ENCODE data around the gene RPS27A. TPM values are rescaled to one million over a fixed set of nuclear protein-coding genes. Genes with fewer than 3 reads are reported as not detected.
"Not testable (repeated sequence)": the region's sequence is repeated elsewhere in the genome, so short reads cannot be mapped to it uniquely, and the experiment has no call there.

Gene RPS27A
- total RNA-seq, 4 donors from 2014 or later = 1,078 to 1,927 (median 1,496) TPM

DNA sequence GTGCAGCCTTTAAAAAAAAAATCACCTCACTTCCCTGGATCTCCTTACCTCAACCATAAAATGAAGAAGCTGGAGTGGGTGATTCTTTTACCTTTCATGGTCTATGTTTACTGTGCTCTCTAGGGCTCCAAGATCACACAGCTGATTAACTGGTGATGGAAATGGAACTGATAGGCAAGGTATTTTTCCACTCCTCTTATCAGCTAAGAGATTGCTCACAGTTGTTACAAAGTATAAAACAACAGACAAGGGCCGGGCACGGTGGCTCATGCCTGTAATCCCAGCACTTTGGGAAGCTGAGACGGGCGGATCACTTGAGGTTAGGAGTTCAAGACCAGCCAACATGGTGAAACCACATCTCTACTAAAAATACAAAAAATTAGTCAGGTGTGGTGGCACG is 14.5 kb downstream of the RPS27A start:
- intact Hi-C loops (cut with DNase I; ENCODE audit: low total_unique reads) = no loop called here
- TF ChIP-seq POLR2A (IDR thresholded peaks at IDR 0.05) (no peak), CTCF (IDR thresholded peaks at IDR 0.05) (no peak)
- WGBS, 2 donors = 93 to 94% methylated on average over 5 of the region's 5 CpGs
- no peak overlapping the region for H3K4me3 ChIP-seq (ENCODE audit: low read depth, poor library complexity, severe bottlenecking)
- DNase-seq (ENCODE audit: low spot score in 2 of 2) = no peak

- no peak for DNase-seq (ENCODE audit: low spot score in 2 of 2)
- TF ChIP-seq CTCF (IDR thresholded peaks at IDR 0.05) (no peak), POLR2A (IDR thresholded peaks at IDR 0.05) (no peak)
- no peak overlapping the region for H3K4me3 ChIP-seq (ENCODE audit: low read depth, poor library complexity, severe bottlenecking)
- intact Hi-C loops (cut with DNase I; ENCODE audit: low total_unique reads) = no loop called here
- 88 to 90% methylated on average over 3 of the region's 3 CpGs for WGBS, 2 donors
Observed at GRCh38 chr2:55252832-55253231, 20.3 kb downstream of the RPS27A start.

GRCh38 chr2:55259586-55259985 is 27.1 kb downstream of the RPS27A start:
- H3K4me3 ChIP-seq (ENCODE audit: low read depth, poor library complexity, severe bottlenecking); intact Hi-C loops (cut with DNase I; ENCODE audit: low total_unique reads); DNase-seq (ENCODE audit: low spot score in 2 of 2): not testable (repeated sequence)
- WGBS, 2 donors = 91 to 93% methylated on average over 3 of the region's 3 CpGs

DNA sequence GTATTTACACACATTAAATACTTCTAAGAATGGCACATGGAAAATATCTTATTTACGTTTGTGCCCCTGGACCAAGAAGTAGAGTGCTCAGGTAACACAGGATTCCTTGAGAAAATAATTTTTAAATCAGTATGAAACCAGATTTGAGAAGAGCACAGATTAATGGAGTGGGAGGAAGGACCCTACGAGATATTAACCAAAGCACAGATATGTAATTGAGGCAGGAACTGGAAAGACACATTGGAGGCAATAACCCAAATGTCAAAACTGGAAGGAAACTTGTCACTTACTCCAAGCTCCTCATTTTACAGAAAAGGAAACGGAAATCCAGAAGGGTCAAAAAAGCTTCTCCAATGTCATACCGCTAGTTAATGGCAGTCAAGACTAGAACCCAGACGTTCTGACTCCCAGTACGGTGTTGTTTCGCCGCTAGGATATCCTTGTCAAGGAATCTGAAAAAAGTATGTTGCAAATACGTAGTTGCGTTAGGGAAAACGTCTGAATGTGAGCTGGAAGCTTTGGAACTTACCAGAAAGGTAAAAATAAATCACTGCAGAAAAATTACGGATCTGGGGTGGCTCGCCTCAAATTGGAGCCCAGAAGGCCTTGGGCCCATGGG is 35.9 kb downstream of the RPS27A start:
- intact Hi-C loops (cut with DNase I; ENCODE audit: low total_unique reads) = no loop called here
- TF ChIP-seq POLR2A (IDR thresholded peaks at IDR 0.05) (no peak), CTCF (IDR thresholded peaks at IDR 0.05) (no peak)

DNA sequence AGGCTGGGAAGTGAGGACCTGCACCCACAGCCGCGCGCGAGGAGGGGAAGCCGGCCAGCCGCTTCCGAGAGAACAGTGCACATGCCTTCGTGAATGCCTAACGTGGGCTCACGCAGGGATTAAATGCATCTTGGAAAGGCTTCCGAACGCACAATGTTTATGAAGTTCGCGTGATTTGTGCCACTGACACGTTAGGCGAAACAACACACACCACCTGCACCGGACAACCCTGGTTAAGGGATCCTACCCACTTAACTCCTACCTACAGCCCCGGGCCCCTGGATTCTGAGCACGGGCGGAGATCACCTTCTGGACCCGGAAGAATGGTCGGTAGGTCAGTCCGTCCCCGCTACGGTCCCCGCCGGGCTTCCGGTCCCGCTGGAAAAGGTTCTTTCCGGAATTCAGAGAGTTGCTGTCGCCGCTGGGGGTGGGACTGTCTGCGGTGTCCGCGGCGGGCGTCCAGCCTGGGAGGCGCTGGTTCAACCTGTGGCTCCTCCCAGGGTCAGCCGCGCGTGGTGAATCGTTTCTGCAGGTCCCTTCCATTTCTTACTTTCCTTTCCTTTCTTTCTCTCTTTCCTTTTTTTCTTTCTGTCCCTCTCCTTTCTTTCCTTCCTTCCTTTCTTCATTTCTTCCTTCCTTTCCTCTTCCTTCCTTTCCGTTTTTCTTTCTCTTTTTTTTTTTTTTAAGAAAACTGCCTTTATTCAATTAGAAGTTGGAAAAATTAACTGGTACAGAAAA is 36.6 kb downstream of the RPS27A start, which contains the start of gene MTIF2:
TSS of gene MTIF2 (minus strand) at position 325 of the 738 bp plus-strand sequence. CDS start 5,373 bp downstream, outside the sequence.
- intact Hi-C loops (cut with DNase I; ENCODE audit: low total_unique reads) = no loop called here
- H3K4me3 ChIP-seq (ENCODE audit: low read depth, poor library complexity, severe bottlenecking) = peak within 1 kb of the TSS; percentile 83
- 0 to 1% methylated on average over 32 to 33 of the region's 43 CpGs for WGBS, 2 donors
- DNase-seq (ENCODE audit: low spot score in 2 of 2) = peak; percentile 93 to 99
- TF ChIP-seq POLR2A (IDR thresholded peaks at IDR 0.05) (no peak), CTCF (IDR thresholded peaks at IDR 0.05) (peak in 1 of 3 donors; percentile 88)

More for the DNA sequence above, 35.9 kb downstream of the RPS27A start:
- peak overlapping the region; percentile 83 for H3K4me3 ChIP-seq (ENCODE audit: low read depth, poor library complexity, severe bottlenecking)
- 11% methylated on average over 13 of the region's 13 CpGs for WGBS, 2 donors
- DNase-seq (ENCODE audit: low spot score in 2 of 2) = no peak

- H3K4me3 ChIP-seq (ENCODE audit: low read depth, poor library complexity, severe bottlenecking) = peak overlapping the region; percentile 83
- 22 to 29% methylated on average over 7 of the region's 7 CpGs for WGBS, 2 donors
- TF ChIP-seq POLR2A (IDR thresholded peaks at IDR 0.05) (no peak), CTCF (IDR thresholded peaks at IDR 0.05) (no peak)
- intact Hi-C loops (cut with DNase I; ENCODE audit: low total_unique reads) = no loop called here
- no peak for DNase-seq (ENCODE audit: low spot score in 2 of 2)
Observed at GRCh38 chr2:55269645-55269990, 37.1 kb downstream of the RPS27A start.

DNA sequence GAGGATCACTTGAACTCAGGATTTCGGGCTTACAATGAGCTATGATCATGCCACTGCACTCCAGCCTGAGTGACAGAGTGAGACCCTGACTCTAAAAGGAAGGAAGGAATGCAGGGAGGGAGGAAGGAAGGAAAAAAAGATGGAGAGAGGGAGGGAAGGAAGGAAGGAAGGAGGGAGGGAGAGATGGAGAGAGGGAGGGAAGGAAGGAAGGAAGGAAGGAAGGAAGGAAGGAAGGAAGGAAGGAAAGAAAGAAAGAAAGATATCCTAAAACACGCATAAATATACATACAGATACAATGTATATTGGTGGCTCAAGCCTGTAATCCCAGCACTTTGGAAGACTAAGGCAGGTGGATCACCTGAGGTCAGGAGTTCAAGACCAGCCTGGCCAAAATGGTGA is 41.9 kb downstream of the RPS27A start:
- 84 to 96% methylated on average over 2 of the region's 2 CpGs for WGBS, 2 donors
- H3K4me3 ChIP-seq (ENCODE audit: low read depth, poor library complexity, severe bottlenecking); intact Hi-C loops (cut with DNase I; ENCODE audit: low total_unique reads); DNase-seq (ENCODE audit: low spot score in 2 of 2): not testable (repeated sequence)

Measured in lower leg skin (tissue), 4 donors.